Lung (tissue), 13 donors: ENCODE measurements around the gene CORO1C. TPM values are rescaled to one million over a fixed set of nuclear protein-coding genes. Genes with fewer than 3 reads are reported as not detected.

Source experiments
- ATAC-seq: fragments of 200-7000 bp; cut with Tn5 transposase; one replicate; pipeline ENCODE4 v1.9.1; 2020; ENCODE audit warnings: moderate number of reproducible peaks; ENCODE audit not compliant: insufficient read depth, low FRiP score
- DNase-seq, 3 donors: peaks; one replicate each; pipeline ENCODE4 v3.0.0-alpha.2; 2013 to 2017
- H3K27ac ChIP-seq, 2 donors: one replicate each; pipeline ENCODE4 v1.5.1; 2013; ENCODE audit warnings: mild to moderate bottlenecking in 2 of 2, moderate library complexity in 2 of 2, control low read depth in 1 of 2, inconsistent platforms in 1 of 2, low read depth in 1 of 2, low read length in 1 of 2
- H3K27me3 ChIP-seq, 3 donors: one replicate each; pipeline ENCODE4 v1.5.1; 2013; ENCODE audit warnings: low read length in 2 of 3; ENCODE audit not compliant: control insufficient read depth in 3 of 3, insufficient read depth in 3 of 3
- H3K36me3 ChIP-seq, 4 donors: one replicate each; pipeline ENCODE4 v1.5.1; 2013; ENCODE audit warnings: low read length in 4 of 4, mild to moderate bottlenecking in 1 of 4, moderate library complexity in 1 of 4; ENCODE audit not compliant: control insufficient read depth in 4 of 4, insufficient read depth in 4 of 4
- H3K4me1 ChIP-seq, 5 donors: one replicate each; pipeline ENCODE4 v1.5.1; 2013; ENCODE audit warnings: low read length in 5 of 5, mild to moderate bottlenecking in 2 of 5, moderate library complexity in 1 of 5; ENCODE audit not compliant: control insufficient read depth in 5 of 5, insufficient read depth in 5 of 5
- H3K4me3 ChIP-seq: one replicate; pipeline ENCODE4 v1.5.1; 2013; ENCODE audit warnings: mild to moderate bottlenecking, control low read depth, moderate library complexity
- H3K9ac ChIP-seq, 2 donors: one replicate each; pipeline ENCODE4 v1.5.1; 2013; ENCODE audit warnings: low read length in 2 of 2, control low read depth in 1 of 2; ENCODE audit not compliant: insufficient read depth in 1 of 2
- H3K9me3 ChIP-seq, 4 donors: one replicate each; pipeline ENCODE4 v1.5.1; 2013; ENCODE audit warnings: low read length in 3 of 4, mild to moderate bottlenecking in 1 of 4, moderate library complexity in 1 of 4; ENCODE audit not compliant: control insufficient read depth in 4 of 4, insufficient read depth in 3 of 4
- CTCF ChIP-seq: IDR thresholded peaks from 2 replicates; pipeline ENCODE4 v1.5.1; 2012; ENCODE audit warnings: mild to moderate bottlenecking; ENCODE audit errors: control extremely low read depth, extremely low read depth
- WGBS, 2 donors: extraction: QIAGEN DNeasy Blood & Tissue Kit; methylation state at CpG; one replicate each; pipeline ENCODE4 v1.1.7; 2013; 5-methylcytosine and 5-hydroxymethylcytosine counted together
- polyA plus RNA-seq, 2 donors: library from polyadenylated mRNA; stranded (reverse); fragments of 200-250 nt; gene quantifications; one replicate each; pipeline ENCODE4 v1.2.1, GENCODE V29; 2013
- small RNA-seq: library from RNA; depleted of rRNA; stranded (forward); fragments of <200 nt; gene quantifications from one replicate; pipeline ENCODE3, GENCODE V24; 2014; ENCODE audit warnings: low replicate concordance
- total RNA-seq, 2 donors: library from RNA; depleted of rRNA in 1 of 2; stranded (reverse); fragments of >200 nt in 1 of 2; gene quantifications; one replicate each; pipeline ENCODE4 v1.2.1, GENCODE V29; 2014 to 2021
- donor health status: control.
- donor health status: control.
- donor health status: Bipolar disorder and iron deficiency.
- donor health status: healthy.
- donor health status: DM: yes; HTN: yes; CAD: no.

CORO1C gene
- total and polyA plus RNA-seq, 4 donors, result 36.4 to 227 (median 105) TPM

GRCh38 chr12:108595711-108596647 lies 135.3 kb downstream of the CORO1C start:
- peak overlapping the region in 1 of 2 donors; percentile 58 for H3K9ac ChIP-seq
- no peaks in the 10 kb centered on the region for H3K9me3 ChIP-seq
- TF ChIP-seq CTCF, result no peak
- H3K4me3 ChIP-seq, result peak overlapping the region; percentile 10
- DNase-seq, result no peak
- peaks cover 0 to 7% (median 0%) of the 10 kb centered on the region in 4 donors for H3K36me3 ChIP-seq
- H3K4me1 ChIP-seq, result peaks cover 0 to 23% (median 10%) of the 10 kb centered on the region in 5 donors
- no peak for ATAC-seq
- no peaks in the 10 kb centered on the region for H3K27me3 ChIP-seq
- H3K27ac ChIP-seq, result no peak overlapping the region
- WGBS, 2 donors, result 75 to 80% methylated on average over 17 of the region's 17 CpGs

Small RNAs within 50 kb of the gene (small RNA-seq; reads per million reads assigned to genes)
- gene AC087893.2, result not detected
- gene RF00019, result not detected
- gene RF00561, result not detected
- not detected for gene RNU7-169P

Other genes with a start within 250 kb of the CORO1C start
- 10 to 100 TPM in 1 of 2 donors, 1 to 10 TPM in 1; 4.8 to 17.1 TPM for gene FICD, start 216.2 kb downstream of the CORO1C start, total RNA-seq
- 1 to 10 TPM; 3.5 to 9.3 TPM for gene FICD, start 216.2 kb downstream of the CORO1C start, polyA plus RNA-seq
- 100 to 1,000 TPM in 1 of 2 donors, 10 to 100 TPM in 1; 46.5 to 107 TPM for gene SART3, start 170.3 kb downstream of the CORO1C start, total RNA-seq
- 10 to 100 TPM; 12.2 to 23.3 TPM for gene SART3, start 170.3 kb downstream of the CORO1C start, polyA plus RNA-seq
- gene ISCU, start 168.9 kb downstream of the CORO1C start, total RNA-seq, result 10 to 100 TPM; 86.2 to 93.0 TPM
- gene ISCU, start 168.9 kb downstream of the CORO1C start, polyA plus RNA-seq, result 100 to 1,000 TPM in 1 of 2 donors, 10 to 100 TPM in 1; 95.5 to 132 TPM
- gene TMEM119, start 133.4 kb downstream of the CORO1C start, total RNA-seq, result 10 to 100 TPM; 22.5 to 31.9 TPM
- 10 to 100 TPM; 14.4 to 23.2 TPM for gene TMEM119, start 133.4 kb downstream of the CORO1C start, polyA plus RNA-seq
- gene SELPLG, start 97.6 kb downstream of the CORO1C start, total RNA-seq, result 10 to 100 TPM; 11.3 to 47.2 TPM
- 10 to 100 TPM; 13.8 to 97.0 TPM for gene SELPLG, start 97.6 kb downstream of the CORO1C start, polyA plus RNA-seq
- gene SSH1, start 126.1 kb upstream of the CORO1C start, total RNA-seq, result 10 to 100 TPM; 29.0 to 39.5 TPM
- 10 to 100 TPM in 1 of 2 donors, 1 to 10 TPM in 1; 7.2 to 13.4 TPM for gene SSH1, start 126.1 kb upstream of the CORO1C start, polyA plus RNA-seq
- not detected for gene DAO, start 148.6 kb upstream of the CORO1C start, total RNA-seq
- under 1 TPM in 1 of 2 donors, not detected in 1; 0.08 TPM for gene DAO, start 148.6 kb upstream of the CORO1C start, polyA plus RNA-seq